Ishikawa (cell line): Measurements from ENCODE around the gene GFOD2.

Experiments
- CEBPB ChIP-seq: IDR thresholded peaks from 2 replicates; pipeline ENCODE4 v1.6.1; 2012
- CREB1 ChIP-seq: IDR thresholded peaks from 2 replicates; pipeline ENCODE4 v1.6.1; 2012; ENCODE audit warnings: low read depth
- EGR1 ChIP-seq: IDR thresholded peaks from 2 replicates; pipeline ENCODE4 v1.6.1; 2012
- EP300 ChIP-seq: IDR thresholded peaks from 2 replicates; pipeline ENCODE4 v1.6.1; 2012; ENCODE audit warnings: borderline replicate concordance
- FOXM1 ChIP-seq: IDR thresholded peaks from 2 replicates; pipeline ENCODE4 v1.6.1; 2012; ENCODE audit warnings: low read depth, borderline replicate concordance
- MAX ChIP-seq: IDR thresholded peaks from 2 replicates; pipeline ENCODE4 v1.6.1; 2012
- NFIC ChIP-seq: IDR thresholded peaks from 2 replicates; pipeline ENCODE4 v1.6.1; 2012
- RAD21 ChIP-seq: IDR thresholded peaks from 2 replicates; pipeline ENCODE4 v1.6.1; 2012; ENCODE audit warnings: low read depth
- REST ChIP-seq: IDR thresholded peaks from 2 replicates; pipeline ENCODE4 v1.6.1; 2012; ENCODE audit warnings: low read depth, mild to moderate bottlenecking
- TAF1 ChIP-seq: IDR thresholded peaks from 2 replicates; pipeline ENCODE4 v1.6.1; 2012; ENCODE audit warnings: low read depth, mild to moderate bottlenecking
- TCF12 ChIP-seq: IDR thresholded peaks from 2 replicates; pipeline ENCODE4 v1.6.1; 2012; ENCODE audit warnings: low read depth
- TEAD4 ChIP-seq: IDR thresholded peaks from 2 replicates; pipeline ENCODE4 v1.6.1; 2012
- USF1 ChIP-seq: IDR thresholded peaks from 2 replicates; pipeline ENCODE4 v1.6.1; 2012
- YY1 ChIP-seq: IDR thresholded peaks from 2 replicates; pipeline ENCODE4 v1.6.1; 2012; ENCODE audit warnings: low read depth
- ZBTB7A ChIP-seq: IDR thresholded peaks from 2 replicates; pipeline ENCODE4 v1.6.1; 2012; ENCODE audit warnings: low read depth

GFOD2 gene

GRCh38 chr16:67632415-67633172 is 86.5 kb downstream of the GFOD2 start:
- TF ChIP-seq MAX (no peak), RAD21 (no peak), CEBPB (no peak), REST (no peak), EP300 (no peak), YY1 (no peak), USF1 (no peak), TCF12 (no peak), CREB1 (no peak)

GRCh38 chr16:67628216-67628615 is 90.9 kb downstream of the GFOD2 start:
- TF ChIP-seq TAF1, result no peak
- no peak for TF ChIP-seq EP300
- TF ChIP-seq TEAD4, result no peak
- no peak for TF ChIP-seq NFIC
- TF ChIP-seq USF1, result no peak
- TF ChIP-seq CEBPB, result no peak
- no peak for TF ChIP-seq TCF12
- TF ChIP-seq FOXM1, result no peak
- no peak for TF ChIP-seq CREB1
- TF ChIP-seq EGR1, result no peak
- TF ChIP-seq MAX, result no peak
- no peak for TF ChIP-seq YY1
- TF ChIP-seq REST, result no peak
- no peak for TF ChIP-seq RAD21
- no peak for TF ChIP-seq ZBTB7A
